Amniotic stem cell (primary cell): ENCODE data around the gene PTGDS.

Source experiments
- DNase-seq: peaks from one replicate; lab custom pipeline; 2025; lab: John Stamatoyannopoulos, UW

Gene PTGDS

DNA sequence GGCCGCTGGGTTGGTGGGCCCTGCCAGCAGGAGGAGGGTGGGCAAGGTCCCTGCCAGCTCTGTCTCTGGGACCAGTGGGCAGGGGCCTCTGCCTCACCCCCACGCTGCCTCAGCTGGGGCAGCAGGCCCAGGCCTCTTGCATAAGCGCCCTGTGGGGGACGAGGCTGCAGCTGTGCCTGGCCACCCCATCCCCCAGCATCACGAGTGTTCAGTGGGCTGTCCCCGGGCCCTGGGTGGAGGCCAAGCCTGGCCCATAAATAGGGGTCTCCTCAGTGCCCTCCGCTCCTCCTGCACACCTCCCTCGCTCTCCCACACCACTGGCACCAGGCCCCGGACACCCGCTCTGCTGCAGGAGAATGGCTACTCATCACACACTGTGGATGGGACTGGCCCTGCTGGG is at the start of gene PTGDS:
Gene PTGDS, plus strand, starts transcription at position 282 of the 400 bp plus-strand sequence. Its CDS starts 75 bp downstream, at position 357.
- no peak for DNase-seq

DNA sequence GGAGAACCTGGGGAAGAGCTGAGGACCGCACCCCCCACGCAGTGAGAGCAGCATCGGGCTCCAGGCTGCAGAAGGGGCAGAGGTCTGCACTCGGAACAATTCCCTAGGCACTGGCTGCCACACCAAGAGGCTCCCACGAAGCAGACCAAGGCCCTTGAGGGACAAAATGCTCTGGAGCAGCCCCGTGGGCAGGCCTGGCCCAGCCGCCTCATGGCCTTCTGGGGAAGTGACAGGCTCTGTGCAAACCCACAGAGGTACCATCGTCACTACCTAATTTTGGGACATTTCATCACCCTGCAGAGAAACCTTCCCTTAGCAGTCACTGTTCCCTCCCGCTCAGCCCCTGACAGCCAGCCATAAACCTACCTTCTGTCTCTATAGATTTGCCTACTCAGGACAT is 48.7 kb upstream of the PTGDS start:
- DNase-seq = no peak

GRCh38 chr9:136930014-136930413 is 47.3 kb upstream of the PTGDS start:
- DNase-seq = no peak

DNA sequence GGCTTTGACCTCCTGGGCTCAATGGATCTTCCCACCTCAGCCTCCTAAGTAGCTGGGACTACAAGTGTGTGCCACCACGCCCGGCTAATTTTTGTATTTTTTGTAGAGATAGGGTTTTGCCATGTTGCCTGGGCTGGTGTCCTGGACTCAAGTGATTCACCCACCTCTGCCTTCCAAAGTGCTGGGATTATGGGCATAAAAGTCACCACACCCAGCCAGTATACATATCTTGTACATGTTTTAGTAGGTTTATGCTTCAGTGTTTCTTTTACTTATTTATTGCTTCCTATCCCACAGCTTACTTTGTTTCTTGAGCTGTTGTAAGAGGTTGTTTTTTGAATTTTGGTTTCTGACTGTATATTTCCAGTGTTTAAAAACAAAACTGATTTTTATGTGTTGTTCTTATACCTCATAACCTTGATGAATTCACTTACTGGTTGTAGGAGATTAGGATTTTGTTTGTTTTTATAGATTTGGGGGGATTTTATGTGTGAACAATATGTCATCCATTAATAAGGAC is 45.6 kb upstream of the PTGDS start:
- DNase-seq = no peak

- DNase-seq = no peak
Measured at GRCh38 chr9:136934277-136934676, 43.0 kb upstream of the PTGDS start.

GRCh38 chr9:136935651-136936050 is 41.7 kb upstream of the PTGDS start:
- no peak for DNase-seq

- DNase-seq = no peak
Measured at GRCh38 chr9:136936645-136937170, 40.6 kb upstream of the PTGDS start.

- DNase-seq = no peak
Measured at GRCh38 chr9:136937186-136938001, 39.9 kb upstream of the PTGDS start.

DNA sequence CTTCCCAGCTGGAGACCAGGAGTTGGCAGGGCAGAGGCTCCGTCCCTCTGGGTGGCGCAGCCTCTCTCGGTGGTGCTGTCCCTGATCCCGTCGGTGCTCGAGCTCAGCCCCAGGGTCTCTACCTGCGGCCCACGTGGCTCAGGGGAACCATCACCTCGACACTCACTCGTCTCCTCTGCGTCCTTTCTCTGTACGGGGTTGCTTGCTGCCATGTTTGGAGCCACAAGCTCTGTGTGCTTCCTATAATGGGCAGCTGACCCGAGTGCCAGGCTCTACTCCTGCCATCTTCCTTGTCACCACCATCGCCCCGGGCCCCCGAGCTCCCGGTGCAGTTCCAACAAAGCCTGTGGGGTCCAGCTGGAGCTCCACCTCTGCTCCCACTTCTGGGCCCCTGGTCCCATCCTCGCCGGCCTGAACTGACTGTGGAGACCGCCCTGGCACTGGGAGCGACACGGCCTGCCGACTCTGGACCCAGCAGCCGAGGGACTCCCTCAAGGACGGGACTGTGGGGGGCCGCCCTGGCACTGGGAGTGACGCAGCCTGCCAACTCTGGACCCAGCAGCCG is 37.8 kb upstream of the PTGDS start:
- DNase-seq = no peak

DNA sequence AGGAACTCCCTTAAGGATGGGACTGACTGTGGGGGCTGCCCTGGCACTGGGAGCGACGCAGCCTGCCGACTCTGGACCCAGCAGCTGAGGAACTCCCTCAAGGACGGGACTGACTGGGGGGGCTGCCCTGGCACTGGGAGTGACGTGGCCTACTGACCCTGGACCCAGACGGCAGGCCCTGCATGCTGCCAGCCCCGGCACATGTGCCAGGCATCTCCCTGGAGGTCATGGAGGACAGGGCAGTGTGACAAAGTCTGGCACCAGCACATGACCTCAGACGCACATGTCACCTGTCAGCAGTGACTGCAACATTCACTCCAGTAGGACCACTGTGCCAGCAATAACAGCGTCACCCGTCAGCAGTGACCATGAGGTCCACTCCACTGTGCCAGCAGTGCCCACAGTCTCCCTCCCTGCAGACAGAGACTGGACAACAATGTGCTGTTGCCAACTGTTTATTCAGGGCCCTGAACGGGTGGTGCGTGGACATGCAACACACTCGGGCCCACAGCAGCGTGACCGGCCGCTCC is 37.2 kb upstream of the PTGDS start:
- DNase-seq = no peak

- no peak for DNase-seq
Measured at GRCh38 chr9:136940526-136941230, 36.6 kb upstream of the PTGDS start.

- DNase-seq = no peak
Measured at GRCh38 chr9:136941231-136942111, 35.8 kb upstream of the PTGDS start.

DNA sequence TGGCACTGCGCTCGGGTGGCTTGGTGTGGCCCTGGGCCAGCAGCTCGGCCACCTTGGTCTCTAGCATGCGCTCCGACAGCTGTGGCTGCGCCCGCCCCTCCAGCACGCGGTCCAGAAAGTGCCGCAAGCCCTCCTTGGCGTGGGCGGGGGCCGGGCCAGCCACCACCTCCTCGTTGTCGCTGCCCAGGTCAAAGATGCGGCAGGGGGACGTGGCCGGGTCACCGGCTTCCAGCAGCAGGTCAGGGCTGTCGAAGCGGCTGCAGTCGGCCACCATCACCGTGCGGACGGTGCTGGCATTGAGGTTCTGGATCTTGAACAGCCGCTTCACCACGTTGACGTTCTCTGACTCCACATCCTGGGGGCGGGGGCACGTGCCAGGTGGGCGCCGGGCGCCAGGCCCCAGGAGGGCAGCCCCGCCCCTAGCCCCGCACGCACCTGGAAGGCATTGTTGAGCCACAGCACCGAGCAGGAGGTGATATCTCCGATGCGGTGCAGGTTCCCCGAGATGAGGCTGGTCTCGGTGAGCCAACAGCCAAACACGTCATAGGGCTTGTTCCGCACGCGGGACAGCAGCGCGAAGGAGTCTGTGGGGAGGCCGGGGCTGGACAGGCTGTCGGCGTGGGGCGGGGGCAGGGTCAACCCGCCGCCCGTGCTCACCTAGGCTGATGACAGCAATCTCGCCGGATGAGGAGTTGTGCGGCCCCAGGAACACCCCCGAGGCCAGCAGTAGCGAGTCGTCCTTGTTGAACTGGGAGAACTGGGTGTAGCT is 35.0 kb upstream of the PTGDS start:
- no peak for DNase-seq

DNA sequence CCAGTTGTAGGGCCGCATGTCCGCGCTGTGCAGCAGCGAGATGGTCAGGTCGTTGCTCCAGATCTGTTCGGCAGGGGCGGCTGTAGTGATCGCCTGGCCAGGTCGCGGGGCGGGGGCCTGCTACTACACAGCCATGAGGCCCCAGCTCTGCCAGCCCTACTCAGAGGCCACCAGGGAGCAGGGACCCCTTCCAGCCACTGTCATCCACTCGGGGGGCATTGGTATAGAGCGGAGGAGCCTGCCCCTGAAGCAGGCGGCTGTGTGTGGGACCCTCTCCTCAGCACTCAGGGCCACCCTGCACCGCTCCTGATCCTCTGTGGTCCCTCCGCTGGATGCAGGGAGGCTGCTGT is 34.4 kb upstream of the PTGDS start:
- DNase-seq = no peak

GRCh38 chr9:136943291-136944211 is 33.8 kb upstream of the PTGDS start:
- no peak for DNase-seq

DNA sequence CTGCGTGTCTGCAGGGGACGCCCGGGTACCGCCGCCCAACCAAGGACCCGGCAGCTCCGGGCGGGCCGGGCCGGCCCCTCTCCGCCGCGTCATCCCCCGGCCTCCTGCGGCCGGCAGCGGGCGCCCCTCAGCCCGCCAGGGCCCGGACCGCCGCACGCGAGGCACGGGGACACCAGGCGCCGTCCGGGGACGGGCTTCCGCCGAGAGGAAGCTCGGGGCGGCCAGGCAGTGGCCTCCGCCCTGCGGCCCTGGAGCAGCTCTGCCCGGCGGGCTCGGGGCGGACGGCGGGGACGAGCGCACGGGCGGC is 33.1 kb upstream of the PTGDS start:
- DNase-seq = peak; percentile 39

- DNase-seq = peak; percentile 77
Measured at GRCh38 chr9:136944519-136945332, 32.6 kb upstream of the PTGDS start, which contains the start of the genes C8G and FBXW5. Gene C8G, plus strand, starts transcription at chr9:136945243. Its CDS starts 78 bp downstream, at chr9:136945321. Gene FBXW5, minus strand, starts transcription at chr9:136944738. Its CDS starts 655 bp downstream, at chr9:136944083.
